Effector CD8-positive, alpha-beta T cell (primary cell): ENCODE results near the gene FAM50B.

Experiments used
- DNase-seq: peaks from one replicate; lab custom pipeline; 2025; lab: John Stamatoyannopoulos, UW

The FAM50B gene

DNA sequence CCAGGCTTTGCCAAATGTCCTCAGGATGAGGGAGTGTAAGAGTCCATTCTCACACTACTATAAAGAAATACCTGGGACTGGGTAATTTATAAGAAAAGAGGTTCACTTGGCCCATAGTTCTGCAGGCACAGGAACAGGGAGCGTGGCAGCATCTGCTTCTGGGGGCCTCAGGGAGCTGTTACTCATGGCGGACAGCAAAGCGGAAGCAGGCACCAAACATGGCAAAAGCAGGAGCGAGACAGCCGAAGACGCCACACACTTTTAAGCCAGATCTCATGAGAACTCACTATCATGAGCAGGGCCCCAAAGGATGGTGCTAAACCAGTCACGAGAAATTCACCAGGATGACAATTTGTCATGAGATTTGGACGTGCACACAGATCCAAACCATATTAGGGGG is 22.8 kb downstream of the FAM50B start:
- DNase-seq = no peak

DNA sequence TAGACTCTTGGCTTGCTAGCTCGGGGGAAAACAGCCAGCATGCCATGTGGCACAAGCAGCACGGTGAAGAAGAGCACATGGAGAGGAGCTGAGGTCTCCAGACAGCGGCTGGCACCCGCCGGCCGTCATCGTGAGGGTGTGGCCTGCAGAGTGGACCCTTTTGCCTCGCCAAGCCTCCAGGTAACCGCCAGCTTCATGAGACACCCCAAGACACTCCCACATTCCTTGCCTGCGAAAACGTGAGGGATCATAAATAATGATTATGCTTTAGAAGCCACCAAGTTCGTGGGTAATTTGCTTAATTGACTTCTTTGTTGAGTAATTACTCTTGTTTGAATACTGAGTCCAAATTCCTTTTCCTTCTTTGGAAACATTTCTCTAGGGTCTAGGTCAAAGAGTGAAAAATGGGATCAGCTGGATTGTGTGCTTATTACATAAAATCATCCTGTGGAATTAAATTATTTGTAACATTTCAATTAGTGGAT is 23.2 kb downstream of the FAM50B start:
- no peak for DNase-seq

DNA sequence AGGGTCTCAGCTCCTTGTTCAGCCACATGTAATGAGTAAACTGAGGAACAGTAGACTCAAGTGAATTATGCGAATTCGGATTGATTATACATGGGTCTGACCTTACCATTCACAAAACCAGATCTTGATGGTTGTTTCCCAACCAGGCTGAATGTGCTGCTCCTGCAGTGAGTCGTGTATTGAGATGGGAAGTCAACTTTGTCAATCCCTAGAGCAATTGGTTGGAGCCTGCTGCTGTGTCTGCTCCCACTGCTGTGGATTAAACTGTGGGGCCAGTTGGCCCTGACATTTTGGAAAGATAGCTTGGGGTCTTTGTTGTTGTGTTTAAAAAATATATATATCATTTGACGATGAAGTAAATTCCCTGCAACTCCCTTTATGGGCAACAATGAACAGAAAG is 23.9 kb downstream of the FAM50B start:
- no peak for DNase-seq

DNA sequence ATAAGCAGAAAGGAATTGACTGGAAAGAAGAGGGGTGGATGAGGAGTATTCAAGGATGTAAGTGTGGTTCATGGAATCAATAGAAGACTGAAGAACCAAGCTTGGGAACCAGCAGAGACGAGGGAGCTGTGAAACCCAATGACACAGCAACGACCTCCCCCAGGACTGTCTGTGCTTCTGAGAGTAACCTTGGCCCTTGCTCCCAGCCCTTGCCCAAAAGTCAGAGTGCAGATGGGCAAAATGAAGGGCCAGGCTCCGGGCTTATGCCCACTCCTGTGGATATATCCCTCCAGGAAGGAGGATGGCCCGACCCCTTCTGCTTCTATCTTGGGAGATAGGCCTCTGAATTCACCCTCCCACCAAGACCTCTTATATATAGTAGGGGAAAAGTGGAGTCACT is 24.9 kb downstream of the FAM50B start:
- no peak for DNase-seq

DNA sequence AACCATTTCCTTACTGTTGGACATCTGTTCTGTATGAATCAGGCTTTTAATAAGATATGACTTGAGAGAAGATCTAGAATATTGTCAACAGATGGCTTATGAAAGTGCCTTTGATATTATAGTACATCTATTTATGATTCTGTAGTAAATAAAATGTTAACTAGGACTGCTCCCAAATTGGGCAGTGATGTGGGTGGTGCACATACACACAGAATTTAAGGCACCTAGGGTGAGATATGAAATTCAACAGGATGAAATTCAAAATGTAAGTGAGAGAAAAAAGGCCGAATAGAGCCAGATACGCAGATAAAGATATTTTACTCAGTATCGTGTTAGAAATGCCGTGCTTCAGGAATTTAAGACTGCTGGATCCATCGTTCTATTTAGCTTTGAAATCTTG is 26.3 kb downstream of the FAM50B start:
- DNase-seq = no peak

DNA sequence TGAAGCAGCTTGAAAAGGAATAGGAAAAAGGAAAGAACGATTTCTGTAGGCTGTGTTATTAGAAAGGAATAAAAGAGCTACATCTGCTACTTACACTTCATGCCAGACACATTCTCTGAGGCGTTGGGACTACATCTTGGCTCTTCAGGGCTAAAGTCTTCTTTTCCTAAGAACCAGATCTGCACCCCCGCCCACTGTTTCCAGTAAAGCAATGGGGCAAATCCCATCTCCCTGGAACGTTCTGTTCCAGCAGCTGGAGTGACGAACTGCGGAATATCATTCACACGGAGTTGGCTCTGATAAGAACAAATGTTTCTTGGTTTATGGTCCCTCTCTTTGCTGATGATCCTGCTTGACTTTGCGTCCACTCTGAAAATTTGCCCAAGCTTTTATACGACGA is 26.9 kb downstream of the FAM50B start:
- DNase-seq = no peak

DNA sequence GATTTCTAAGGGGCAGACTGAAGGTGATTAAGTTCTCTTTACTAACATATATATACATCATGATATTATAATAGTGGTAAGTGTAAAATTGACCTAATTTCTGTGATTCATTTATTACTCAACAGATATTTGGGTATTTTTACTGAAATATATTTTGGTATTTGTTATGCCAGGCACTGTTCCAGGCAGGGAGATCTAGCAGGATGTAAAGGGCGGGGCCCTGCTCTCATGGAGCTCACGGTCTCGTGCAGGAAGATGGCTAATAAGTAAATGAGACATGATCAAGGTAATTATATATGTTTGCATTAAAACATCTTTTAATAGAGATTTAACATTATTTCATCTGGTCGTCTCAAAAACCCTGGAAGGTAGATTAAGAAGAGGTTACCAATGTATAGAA is 27.7 kb downstream of the FAM50B start:
- no peak for DNase-seq

DNA sequence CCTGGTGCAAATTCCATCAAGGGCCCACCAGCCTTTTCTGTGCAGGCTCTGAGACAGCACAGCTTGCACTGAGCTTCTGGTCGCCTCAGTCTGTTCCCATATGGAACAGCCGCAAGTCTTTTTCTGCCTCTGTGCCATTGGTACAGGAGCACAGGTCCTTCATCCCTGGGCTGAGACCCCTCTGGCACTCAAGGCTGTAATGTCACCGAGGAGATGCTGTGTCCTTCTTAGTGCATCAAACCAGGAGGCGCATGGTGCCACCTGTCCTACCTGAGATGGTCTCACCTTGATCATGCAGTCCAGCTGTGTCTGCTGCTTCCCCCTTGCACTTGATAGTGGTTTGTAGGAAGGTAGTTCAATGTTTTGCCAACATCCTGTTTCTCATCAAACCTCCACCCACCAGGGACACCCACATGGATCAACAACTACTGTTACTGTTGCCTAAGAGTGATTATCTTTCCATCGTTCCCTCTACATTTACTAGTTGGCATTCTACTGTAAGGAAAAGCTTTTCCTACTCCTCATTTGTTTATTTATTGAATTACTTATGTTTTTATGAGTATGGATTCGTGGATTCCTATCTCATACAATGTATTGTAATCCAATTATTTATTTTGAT is 29.0 kb downstream of the FAM50B start:
- no peak for DNase-seq

DNA sequence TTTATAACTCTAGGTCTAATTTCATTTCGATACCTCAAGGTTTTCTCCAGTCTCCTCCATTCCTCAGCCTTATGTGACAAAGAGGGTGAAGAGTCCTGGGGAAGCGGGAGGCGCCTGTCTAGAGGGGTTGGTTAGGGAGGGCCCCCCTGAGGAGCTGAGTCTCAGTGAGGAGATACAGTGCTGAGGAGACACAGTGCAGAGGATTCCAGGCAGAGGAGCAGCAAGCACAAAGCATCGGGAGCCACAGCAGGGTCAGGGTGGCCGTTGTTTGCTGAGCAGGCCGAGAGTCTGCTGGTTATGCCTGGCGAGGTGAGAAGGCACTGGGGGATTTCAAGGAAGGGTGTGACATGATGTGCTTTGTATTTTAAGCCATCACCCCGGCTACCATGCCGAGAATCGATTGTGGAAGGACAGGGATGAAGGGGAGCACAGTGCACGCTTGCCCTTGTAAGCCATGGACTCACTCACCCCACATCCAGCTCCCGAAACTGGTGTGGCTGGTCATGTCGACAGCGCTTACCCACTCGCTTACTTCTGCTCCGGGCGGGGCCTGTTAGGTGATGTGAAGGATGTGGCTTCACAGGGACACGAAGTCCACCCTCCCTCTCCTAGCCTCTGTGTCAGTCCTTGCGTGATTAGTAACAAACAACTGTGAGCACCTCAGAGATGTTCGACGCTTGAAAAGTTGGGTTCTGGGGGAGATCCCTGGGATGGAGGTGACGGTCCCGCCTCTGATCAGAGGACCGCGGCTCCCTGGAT is 30.2 kb downstream of the FAM50B start:
- DNase-seq = no peak

DNA sequence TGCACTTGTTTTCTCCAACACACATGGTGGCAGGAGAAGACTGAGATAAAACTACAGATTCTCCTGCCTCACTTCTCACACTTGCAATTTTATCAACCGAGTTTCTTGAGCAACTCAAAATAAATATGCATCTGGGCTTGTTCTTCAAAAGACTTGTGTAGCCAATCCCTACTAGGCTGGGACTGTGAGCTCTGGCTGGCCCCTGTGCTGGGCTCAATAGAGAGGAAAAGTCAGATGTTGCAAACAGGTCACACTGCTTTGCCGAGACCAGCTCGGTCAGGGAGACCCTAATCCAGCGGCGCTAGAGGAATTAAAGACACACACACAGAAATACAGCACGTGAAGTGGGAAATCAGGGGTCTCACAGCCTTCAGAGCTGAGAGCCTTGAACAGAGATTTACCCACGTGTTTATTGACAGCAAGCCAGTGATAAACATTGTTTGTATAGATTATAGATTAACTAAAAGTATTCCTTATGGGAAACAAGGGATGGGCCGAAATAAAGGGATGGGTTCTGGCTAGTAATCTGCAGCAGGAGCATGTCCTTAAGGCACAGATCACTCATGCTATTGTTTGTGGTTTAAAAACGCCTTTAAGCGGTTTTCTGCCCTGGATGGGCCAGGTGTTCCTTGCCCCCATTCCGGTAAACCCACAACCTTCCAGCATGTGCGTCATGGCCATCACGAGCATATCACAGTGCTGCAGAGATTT is 32.7 kb downstream of the FAM50B start:
- no peak for DNase-seq

DNA sequence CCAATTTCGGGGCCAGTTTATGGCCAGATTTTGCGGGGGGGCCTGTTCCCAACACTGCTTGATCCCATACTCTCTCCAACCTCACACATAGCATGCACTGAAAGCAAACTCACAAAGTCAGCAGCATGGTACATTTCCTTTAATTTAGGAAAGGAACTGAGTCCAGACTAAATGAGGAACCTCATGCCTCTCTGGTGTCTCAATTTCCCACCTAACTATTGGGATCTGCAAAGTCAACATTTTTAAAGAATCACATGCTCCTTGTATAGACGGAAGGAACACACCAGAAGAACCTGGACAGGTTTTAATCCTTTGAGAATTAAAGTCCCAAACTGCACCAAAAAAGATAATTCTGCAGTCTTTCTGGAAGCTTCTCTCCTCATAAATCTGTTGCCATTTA is 33.3 kb downstream of the FAM50B start:
- no peak for DNase-seq

DNA sequence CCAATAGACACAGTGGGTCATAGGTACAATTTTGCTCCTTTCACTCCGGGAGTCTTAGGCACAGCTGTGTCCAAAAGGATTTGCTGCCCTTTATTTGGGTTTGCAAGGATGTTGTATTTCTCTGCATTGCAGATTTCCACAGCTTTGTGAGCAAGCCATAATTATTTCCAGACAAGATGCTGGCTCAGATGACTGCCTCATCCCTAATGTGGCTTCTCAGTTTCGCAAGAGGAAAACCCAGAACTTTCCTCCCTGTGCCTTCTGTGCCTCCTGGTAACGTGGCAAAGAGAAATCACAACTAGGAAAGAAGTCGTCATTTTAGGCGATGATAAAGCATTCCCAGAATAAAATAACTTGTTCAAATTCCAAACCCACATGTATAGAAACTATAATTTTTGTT is 33.7 kb downstream of the FAM50B start:
- no peak for DNase-seq

DNA sequence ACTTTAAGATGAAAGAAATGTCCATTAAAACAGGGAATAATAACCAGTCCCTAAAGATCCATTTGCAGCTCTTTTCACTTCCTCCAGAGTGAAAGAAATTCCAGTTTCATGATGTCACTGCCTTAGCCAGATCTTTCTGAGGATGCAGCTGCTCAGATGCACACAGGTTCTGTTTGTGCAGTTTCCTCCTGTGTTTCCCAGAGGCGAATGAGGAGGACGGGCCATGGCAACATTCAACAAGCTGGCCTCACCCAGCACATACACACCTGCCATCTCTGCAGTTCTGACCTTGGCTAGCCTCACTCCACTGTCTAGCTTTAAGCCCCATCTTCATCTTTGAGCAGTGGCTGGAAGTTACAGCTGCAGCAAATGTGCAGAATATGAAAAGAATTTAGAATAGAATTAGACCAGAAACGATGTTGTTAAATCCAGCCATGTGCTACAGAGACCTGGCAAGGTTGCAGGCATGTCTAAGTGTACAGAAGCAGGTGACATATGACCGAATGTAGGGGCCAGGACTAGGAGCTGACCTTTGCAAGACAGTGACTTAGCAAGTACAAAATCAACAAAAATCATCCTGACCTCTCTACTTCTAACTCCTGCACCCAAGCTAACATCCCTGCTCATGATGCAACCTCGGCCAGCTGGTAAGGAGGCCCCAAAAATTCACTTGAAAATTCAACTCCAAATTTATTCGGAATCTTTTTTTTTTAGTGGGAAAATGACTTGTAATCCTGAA is 35.0 kb downstream of the FAM50B start:
- no peak for DNase-seq

DNA sequence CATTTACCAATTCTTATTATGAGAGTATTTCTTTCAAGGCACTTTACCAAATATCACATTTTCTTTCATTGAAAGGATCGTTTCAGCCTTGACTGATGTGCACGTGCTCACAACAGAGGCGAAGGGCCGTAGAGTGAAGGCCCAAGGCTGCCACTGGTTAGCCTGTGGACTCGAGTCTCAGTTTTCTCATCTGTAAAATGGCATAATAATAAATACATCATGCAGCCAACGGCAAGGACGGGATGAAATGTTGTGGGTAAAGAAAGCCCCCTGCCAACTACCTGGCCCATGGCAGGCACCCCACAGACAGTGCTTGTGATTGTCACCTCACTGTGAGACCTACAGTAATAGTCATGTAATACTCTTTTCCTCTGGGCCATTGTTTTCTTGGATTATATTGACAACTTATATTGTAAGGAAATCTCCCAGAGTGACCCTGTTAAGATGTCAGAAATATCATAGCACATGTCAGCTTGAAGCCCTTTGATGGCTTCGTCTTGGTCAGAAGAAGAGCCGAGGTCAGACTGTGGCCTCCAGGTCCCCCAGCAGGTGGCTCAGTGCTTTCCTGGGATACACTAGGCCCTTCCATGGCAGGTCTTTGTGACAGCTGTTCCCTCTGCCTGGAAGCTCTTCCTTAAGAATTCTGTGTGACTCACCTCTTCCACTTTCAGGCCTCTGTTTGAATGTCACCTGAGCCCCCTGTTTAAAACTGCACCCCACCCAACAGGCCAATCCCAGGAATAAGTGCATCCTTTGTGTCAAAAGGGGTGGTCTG is 36.3 kb downstream of the FAM50B start:
- no peak for DNase-seq

DNA sequence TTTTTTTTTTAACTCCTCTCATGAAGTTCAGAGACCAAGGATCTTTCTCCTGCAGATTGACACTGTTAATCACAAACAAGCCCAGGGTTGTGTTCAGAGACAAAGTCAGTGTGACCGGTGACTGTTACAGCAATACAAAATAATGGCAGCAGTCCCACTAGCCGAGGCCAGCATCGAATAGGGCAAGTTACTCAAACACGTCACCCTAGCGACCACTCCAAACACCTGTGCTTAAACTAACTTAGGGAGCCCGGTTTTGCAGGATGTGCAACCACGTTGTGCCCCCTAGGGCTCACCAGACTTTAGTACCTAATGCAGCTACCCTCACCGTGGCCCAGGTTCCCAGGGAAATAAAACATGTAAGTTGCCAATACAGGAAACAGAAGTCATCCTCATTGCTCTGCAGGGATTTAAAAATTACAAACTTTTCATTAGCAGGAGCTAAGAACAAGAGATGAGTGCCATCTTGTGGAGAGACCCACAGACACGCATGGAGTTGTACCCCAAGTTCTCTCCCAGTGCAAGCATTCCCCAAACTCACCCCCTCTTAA is 38.1 kb downstream of the FAM50B start:
- no peak for DNase-seq

DNA sequence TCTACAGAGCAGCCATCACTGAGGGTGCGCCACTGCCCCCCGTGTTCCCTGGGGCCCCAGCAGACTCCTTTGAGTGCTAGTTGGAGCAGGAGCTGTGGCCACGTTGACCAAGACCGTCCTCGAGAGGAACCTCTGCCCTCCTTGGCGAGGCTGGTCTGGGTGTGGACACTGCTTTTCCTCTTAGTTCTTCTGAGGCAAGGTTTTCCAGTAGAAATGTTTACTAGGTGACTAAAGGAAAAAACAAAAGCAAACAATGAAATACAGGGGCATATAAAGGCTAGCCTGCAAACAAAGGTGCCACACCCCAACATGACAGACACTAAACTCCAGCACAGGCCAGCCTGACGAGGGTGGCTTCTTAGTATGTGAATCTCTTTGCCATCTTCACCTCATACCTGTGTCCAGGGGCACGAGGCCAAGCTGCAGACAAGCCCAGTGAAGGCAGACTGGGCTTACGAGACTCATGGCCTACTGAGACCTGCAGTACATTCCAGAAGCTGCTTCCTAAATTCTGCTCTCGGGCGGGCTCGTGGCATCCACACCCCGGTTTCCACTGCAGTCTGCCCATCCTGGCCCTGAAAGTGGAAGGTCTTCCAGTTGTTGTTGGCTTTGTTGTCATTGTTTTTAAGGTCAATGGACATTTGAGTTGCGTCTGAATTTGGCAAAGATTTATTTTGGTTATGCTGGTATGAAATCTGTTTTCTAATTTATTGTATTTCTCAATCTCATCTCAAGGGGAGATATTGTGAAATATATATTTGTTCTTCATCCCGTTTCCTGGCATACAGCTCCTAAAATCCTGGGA is 39.2 kb downstream of the FAM50B start:
- DNase-seq = no peak

DNA sequence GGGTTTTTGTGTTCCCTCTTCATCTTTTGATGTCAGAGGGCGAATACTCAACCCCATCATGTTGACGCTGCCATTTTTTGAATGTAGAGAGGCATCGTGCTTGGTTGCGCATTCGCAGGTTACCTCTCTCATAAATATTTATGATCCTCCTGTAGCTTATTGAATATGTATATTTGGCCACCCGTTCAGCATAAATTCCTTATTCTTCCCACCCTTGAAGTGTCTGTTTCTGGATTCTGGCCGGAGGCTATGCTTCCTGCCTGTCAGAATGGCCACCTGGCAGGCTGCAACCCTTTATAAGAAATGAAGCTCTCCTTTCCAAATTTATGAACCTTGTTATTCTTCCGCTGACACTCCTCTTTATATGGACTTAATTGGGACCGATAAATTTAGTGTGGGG is 40.9 kb downstream of the FAM50B start:
- no peak for DNase-seq

DNA sequence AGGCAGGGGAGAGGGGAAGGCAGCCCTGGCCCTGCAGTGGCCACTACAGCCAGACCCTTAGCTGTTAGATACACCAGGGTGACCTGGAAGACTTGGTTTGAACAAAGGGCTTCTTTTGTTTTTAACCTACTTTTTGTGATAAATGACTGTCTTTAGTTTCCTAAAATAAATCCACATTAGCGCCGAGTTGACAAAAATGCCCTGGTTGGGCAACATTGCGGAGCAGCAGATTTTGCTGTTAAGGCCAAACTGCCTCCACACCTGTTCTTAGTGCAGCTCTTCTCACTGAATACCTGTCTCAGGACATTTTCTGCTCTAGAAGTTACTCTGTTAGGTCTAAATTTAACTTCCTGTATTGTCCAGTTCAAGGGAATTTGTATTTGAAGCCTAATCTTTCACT is 42.7 kb downstream of the FAM50B start:
- no peak for DNase-seq

DNA sequence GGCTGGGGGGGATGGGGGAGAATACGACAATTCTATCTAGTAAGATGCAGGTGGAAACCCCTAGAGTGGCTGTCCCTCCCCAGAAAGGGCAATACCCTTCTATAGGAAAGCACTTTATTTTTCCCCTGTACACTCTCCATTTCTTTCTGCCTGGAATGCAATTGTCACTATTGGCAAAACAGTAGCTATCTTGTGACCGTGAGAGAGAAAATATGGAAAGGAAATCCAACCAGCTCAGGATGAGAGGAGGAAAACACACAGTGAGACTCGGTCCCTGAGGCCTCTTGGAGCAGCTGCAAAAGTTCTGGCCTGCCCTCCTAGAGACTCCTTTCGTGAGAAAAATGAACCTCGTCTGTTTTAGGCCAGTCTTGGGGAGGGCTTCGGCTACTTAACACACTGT is 43.4 kb downstream of the FAM50B start:
- DNase-seq = no peak

DNA sequence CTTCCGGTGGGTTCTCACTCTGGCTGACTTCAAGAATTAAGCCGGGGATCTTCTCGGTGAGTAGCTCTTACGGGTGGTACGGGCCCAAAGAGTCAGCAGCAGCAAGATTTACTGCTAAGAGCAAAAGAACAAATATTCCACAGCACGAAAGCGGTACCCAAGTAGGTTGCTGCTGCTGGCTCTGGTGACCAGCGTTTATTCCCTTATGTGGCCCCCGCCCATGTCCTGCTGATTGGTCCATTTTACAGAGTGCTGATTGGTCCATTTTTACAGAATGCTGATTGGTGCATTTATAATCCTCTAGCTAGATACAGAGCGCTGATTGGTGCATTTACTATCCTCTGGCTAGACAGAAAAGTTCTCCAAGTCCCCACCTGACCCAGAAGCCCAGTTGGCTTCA is 44.3 kb downstream of the FAM50B start:
- DNase-seq = no peak

DNA sequence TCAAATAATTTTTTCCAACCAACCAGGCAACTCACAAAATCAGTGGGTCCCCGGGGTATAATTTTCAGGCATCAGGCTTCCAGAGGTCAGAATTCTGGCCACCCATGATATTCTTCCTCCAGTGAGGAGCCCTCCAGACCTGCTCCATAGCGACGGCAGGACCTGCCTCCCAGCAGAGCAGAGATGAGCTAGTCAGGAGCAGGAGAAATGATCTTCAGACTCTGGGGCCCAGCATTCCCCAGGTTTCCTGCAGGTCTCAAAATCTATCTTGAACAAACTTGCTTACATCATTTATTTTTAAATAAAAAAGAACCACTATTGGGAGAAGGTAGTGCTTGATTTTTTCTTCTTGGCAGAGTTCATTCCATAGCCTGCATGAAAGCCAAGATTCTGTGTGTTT is 44.7 kb downstream of the FAM50B start:
- DNase-seq = no peak
